OCI-LY1 (cell line): Measurements from ENCODE around the gene TFAP2E.

Experiments used
- H2AFZ ChIP-seq: fragments of 200-600 bp; sonication (generic), shearing (Covaris generic); 2 replicates; pipeline ENCODE4 v1.6.0; 2014; ENCODE audit warnings: antibody characterized with exemption, mild to moderate bottlenecking, low read length
- H3F3A ChIP-seq: fragments of 200-600 bp; sonication (generic), shearing (Covaris generic); 2 replicates; pipeline ENCODE4 v1.6.0; 2014; ENCODE audit warnings: mild to moderate bottlenecking, antibody characterized with exemption, low read length, moderate library complexity; ENCODE audit not compliant: insufficient read depth
- H3K27ac ChIP-seq: fragments of 200-600 bp; sonication (generic); 2 replicates; pipeline ENCODE4 v1.5.1; 2014; ENCODE audit warnings: low read length, mixed run types, mild to moderate bottlenecking, low read depth; ENCODE audit not compliant: poor library complexity, severe bottlenecking
- H3K27me3 ChIP-seq: fragments of 200-600 bp; sonication (generic); 2 replicates; pipeline ENCODE4 v1.6.0; 2014; ENCODE audit warnings: antibody characterized with exemption, mild to moderate bottlenecking, low read length, moderate library complexity; ENCODE audit not compliant: insufficient read depth
- H3K36me3 ChIP-seq: fragments of 200-600 bp; sonication (generic); 2 replicates; pipeline ENCODE4 v1.6.1; 2014; ENCODE audit warnings: mild to moderate bottlenecking, antibody characterized with exemption, low read length, moderate library complexity, mixed read lengths; ENCODE audit not compliant: insufficient read depth
- H3K4me1 ChIP-seq: fragments of 200-600 bp; sonication (generic); 2 replicates; pipeline ENCODE4 v1.5.1; 2014; ENCODE audit warnings: mild to moderate bottlenecking, low read length, moderate library complexity; ENCODE audit not compliant: insufficient read depth, severe bottlenecking
- H3K4me2 ChIP-seq: fragments of 200-600 bp; sonication (generic), shearing (Covaris generic); 2 replicates; pipeline ENCODE4 v1.6.1; 2014; ENCODE audit warnings: low read length
- H3K4me3 ChIP-seq: fragments of 200-600 bp; sonication (generic); 2 replicates; pipeline ENCODE4 v1.5.1; 2014; ENCODE audit warnings: low read length, low read depth, mild to moderate bottlenecking, mixed read lengths; ENCODE audit not compliant: poor library complexity, severe bottlenecking
- H3K79me2 ChIP-seq: fragments of 200-600 bp; shearing (Covaris generic); 2 replicates; pipeline ENCODE4 v1.6.1; 2016; ENCODE audit warnings: mixed run types, low read length, mixed read lengths; ENCODE audit not compliant: insufficient read depth
- H3K9ac ChIP-seq: fragments of 200-600 bp; sonication (generic), shearing (Covaris generic); 2 replicates; pipeline ENCODE4 v1.6.1; 2014; ENCODE audit warnings: mild to moderate bottlenecking, low read length, mixed read lengths
- H3K9me2 ChIP-seq: fragments of 200-600 bp; sonication (generic), shearing (Covaris generic); 2 replicates; pipeline ENCODE4 v1.6.1; 2014; ENCODE audit warnings: low read depth, mild to moderate bottlenecking, low read length, mixed read lengths
- H3K9me3 ChIP-seq: fragments of 200-600 bp; shearing (Covaris generic); 2 replicates; pipeline ENCODE4 v1.6.1; 2014; ENCODE audit warnings: low read length, mixed read lengths
- H4K20me1 ChIP-seq: fragments of 200-600 bp; sonication (generic), shearing (Covaris generic); 2 replicates; pipeline ENCODE4 v1.6.0; 2016; ENCODE audit warnings: mild to moderate bottlenecking, low read length; ENCODE audit not compliant: insufficient read depth
- EZH2 ChIP-seq: fragments of 200-600 bp; sonication (generic), shearing (Covaris generic); IDR thresholded peaks from 2 replicates; pipeline ENCODE4 v1.8.0; 2017; ENCODE audit warnings: borderline replicate concordance, mixed run types, mild to moderate bottlenecking, antibody characterized with exemption, low read length, moderate library complexity, mixed read lengths
- TF ChIP-seq, protein P1 (sequence below): fragments of 200-600 bp; sonication (generic), shearing (Covaris generic); IDR thresholded peaks from 2 replicates; pipeline ENCODE4 v1.5.1; 2017; ENCODE audit warnings: mild to moderate bottlenecking, antibody characterized with exemption, low read length, moderate library complexity, mixed read lengths

The TFAP2E gene

DNA sequence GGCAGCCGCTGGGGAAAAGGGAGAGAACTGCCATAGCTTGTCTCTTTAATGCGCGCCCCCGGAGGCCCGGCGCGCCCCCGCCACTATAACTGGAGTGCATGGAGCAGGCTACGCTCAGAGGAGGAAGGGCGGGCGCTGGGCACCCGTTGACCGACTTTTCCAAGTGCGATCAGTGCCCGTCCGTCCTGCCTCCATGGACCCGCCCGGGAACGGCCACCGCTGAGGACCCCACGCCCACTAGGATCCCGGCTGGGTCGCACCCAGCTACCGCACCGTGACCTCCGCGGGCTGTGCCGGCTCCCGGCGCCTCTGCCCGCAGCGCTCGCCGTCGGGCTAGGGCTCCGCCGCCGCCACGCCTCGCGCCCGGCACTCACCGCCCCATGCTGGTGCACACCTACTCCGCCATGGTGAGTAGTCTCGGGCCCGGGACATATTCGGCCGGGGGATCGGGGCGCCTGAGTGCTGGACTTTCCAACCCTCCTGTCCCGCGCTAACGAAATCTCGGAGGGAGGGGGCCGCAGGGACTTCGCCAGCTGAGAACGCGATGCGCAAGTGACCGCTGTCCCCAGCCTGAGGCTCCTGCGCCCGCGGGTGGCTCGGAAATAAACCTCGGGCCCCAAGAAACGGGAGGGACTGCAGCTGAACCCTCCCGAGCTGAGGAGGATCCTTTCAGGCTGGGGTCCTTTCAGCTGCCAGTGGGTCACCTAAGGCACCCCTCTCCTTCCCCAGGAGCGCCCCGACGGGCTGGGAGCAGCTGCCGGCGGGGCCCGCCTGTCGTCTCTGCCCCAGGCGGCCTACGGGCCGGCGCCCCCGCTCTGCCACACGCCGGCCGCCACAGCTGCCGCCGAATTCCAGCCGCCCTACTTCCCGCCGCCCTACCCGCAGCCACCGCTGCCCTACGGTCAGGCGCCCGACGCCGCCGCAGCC is at the start of gene TFAP2E:
Gene TFAP2E, plus strand, starts transcription at position 117 of the 927 bp plus-strand sequence. Its CDS starts 264 bp downstream, at position 381.
- Histone ChIP-seq H3K36me3 (no peaks in the 10 kb centered on the region), H3K27ac (no peak within 1 kb of the TSS), H4K20me1 (no peaks in the 10 kb centered on the region), H3K4me3 (peak within 1 kb of the TSS; percentile 43), H3K9ac (no peak within 1 kb of the TSS), H3K4me2 (peak within 1 kb of the TSS; percentile 50), H3K9me3 (no peaks in the 10 kb centered on the region), H2AFZ (no peak within 1 kb of the TSS), H3F3A (no peaks in the 10 kb centered on the region), H3K27me3 (no peaks in the 10 kb centered on the region; the same call in 1 of the 2 replicates), H3K9me2 (no peaks in the 10 kb centered on the region), H3K4me1 (peaks cover 16% of the 10 kb centered on the region), H3K79me2 (no peaks in the 10 kb centered on the region)
- TF ChIP-seq, protein P1, sequence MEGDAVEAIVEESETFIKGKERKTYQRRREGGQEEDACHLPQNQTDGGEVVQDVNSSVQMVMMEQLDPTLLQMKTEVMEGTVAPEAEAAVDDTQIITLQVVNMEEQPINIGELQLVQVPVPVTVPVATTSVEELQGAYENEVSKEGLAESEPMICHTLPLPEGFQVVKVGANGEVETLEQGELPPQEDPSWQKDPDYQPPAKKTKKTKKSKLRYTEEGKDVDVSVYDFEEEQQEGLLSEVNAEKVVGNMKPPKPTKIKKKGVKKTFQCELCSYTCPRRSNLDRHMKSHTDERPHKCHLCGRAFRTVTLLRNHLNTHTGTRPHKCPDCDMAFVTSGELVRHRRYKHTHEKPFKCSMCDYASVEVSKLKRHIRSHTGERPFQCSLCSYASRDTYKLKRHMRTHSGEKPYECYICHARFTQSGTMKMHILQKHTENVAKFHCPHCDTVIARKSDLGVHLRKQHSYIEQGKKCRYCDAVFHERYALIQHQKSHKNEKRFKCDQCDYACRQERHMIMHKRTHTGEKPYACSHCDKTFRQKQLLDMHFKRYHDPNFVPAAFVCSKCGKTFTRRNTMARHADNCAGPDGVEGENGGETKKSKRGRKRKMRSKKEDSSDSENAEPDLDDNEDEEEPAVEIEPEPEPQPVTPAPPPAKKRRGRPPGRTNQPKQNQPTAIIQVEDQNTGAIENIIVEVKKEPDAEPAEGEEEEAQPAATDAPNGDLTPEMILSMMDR = no peak
- TF ChIP-seq EZH2 = no peak

DNA sequence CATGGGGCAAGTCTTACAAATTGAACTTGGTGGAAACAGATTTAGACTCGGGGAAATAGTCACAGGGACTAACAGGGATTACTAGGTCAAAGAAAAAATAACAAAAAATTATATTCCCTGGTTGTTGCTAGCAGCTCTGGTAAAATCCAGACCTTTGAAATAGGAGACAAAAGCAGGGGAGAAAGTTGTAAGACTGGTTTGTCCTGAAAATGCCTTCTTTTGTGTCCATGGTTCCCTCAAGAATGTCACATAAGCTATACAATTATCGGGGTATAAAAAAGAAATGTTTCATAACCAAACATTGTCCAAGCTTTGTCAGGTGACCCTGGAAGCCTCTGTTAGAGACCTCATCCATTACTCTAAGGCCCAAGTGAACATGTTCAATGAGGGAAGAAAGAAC is 49.0 kb upstream of the TFAP2E start:
- Histone ChIP-seq H3K36me3 (no peaks in the 10 kb centered on the region), H3K27ac (no peak overlapping the region), H3K9me3 (peaks cover 13% of the 10 kb centered on the region; the same call in 1 of the 2 replicates), H3K79me2 (no peaks in the 10 kb centered on the region), H3K4me1 (no peaks in the 10 kb centered on the region), H3K27me3 (no peaks in the 10 kb centered on the region), H3K4me2 (no peak overlapping the region), H4K20me1 (no peaks in the 10 kb centered on the region), H3F3A (no peaks in the 10 kb centered on the region), H3K4me3 (no peak overlapping the region), H2AFZ (no peak overlapping the region), H3K9me2 (no peaks in the 10 kb centered on the region), H3K9ac (no peak overlapping the region)
- TF ChIP-seq, protein P1 = no peak
- no peak for TF ChIP-seq EZH2

DNA sequence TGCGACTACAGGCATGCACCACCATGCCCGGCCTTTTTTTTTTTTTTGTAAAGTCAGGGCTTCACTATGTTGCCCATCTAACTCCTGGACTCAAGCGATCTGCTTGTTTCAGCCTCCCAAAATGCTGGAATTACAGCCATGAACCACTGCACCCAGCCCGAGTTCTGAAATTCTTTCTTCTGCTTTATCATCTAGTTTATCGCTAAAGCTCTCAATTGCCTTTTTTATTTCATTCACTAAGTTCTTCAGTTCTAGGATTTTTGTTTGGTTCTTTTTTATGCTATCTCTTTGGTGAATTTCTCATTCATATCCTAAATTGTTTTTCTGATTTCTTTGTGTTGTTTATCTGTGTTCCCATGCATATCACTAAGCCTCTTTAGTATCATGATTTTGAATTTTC is 42.9 kb upstream of the TFAP2E start:
- Histone ChIP-seq H3K9me2 (no peaks in the 10 kb centered on the region), H3F3A (no peaks in the 10 kb centered on the region), H3K4me3 (no peak overlapping the region), H3K9me3 (peaks cover 27% of the 10 kb centered on the region), H3K4me1 (no peaks in the 10 kb centered on the region), H2AFZ (no peak overlapping the region), H4K20me1 (no peaks in the 10 kb centered on the region), H3K27me3 (no peaks in the 10 kb centered on the region), H3K79me2 (no peaks in the 10 kb centered on the region), H3K36me3 (peaks cover 34% of the 10 kb centered on the region), H3K27ac (no peak overlapping the region), H3K9ac (no peak overlapping the region), H3K4me2 (no peak overlapping the region)
- no peak for TF ChIP-seq EZH2
- TF ChIP-seq, protein P1 = no peak
